Esophagus muscularis mucosa (tissue), 3 donors: ENCODE results near the gene DNAJC15.

Experiments used
- EP300 ChIP-seq: sonication (generic); formaldehyde crosslinking; IDR thresholded peaks from one replicate; pipeline ENCODE4 v1.6.1; 2017; ENCODE audit warnings: antibody characterized with exemption
- TF ChIP-seq, protein P1 (sequence below), 3 experiments: fragments of 200-600 bp in 2 of 3; fragments of 450-650 bp in 1 of 3; sonication (generic) in 2 of 3; IDR thresholded peaks; one replicate each; pipeline ENCODE4 v1.5.1; 2017 to 2019; ENCODE audit warnings: antibody characterized with exemption in 3 of 3, mild to moderate bottlenecking in 2 of 3, moderate library complexity in 1 of 3

DNA sequence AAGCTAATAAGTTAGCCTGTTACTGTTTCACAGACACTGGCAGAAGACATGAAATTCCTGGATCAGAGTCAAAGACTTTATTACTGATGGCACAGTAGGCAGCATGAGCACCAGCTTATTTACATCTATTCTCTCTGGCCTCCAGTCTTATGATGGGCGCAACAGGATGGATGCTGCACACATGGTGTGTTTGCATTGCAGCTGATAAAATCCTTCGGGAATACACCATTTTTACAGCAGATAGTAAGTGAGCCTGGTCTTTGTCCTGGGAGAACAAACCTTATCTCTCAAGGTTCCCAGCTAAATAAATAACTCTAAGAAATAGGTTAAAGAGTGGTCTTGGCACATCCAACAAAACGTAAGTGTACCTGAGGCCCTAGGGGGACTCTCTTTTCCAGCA lies 47.3 kb upstream of the DNAJC15 start:
- TF ChIP-seq, protein P1, sequence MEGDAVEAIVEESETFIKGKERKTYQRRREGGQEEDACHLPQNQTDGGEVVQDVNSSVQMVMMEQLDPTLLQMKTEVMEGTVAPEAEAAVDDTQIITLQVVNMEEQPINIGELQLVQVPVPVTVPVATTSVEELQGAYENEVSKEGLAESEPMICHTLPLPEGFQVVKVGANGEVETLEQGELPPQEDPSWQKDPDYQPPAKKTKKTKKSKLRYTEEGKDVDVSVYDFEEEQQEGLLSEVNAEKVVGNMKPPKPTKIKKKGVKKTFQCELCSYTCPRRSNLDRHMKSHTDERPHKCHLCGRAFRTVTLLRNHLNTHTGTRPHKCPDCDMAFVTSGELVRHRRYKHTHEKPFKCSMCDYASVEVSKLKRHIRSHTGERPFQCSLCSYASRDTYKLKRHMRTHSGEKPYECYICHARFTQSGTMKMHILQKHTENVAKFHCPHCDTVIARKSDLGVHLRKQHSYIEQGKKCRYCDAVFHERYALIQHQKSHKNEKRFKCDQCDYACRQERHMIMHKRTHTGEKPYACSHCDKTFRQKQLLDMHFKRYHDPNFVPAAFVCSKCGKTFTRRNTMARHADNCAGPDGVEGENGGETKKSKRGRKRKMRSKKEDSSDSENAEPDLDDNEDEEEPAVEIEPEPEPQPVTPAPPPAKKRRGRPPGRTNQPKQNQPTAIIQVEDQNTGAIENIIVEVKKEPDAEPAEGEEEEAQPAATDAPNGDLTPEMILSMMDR (IDR thresholded peaks at IDR 0.05): no peak
- TF ChIP-seq EP300: no peak
